22Rv1 (cell line): ENCODE data around the gene GPRIN2.

Source experiments
- CTCF ChIP-seq: fragments of 450-650 bp; IDR thresholded peaks from 2 replicates; pipeline ENCODE4 v1.5.1; 2017; ENCODE audit warnings: mild to moderate bottlenecking
- ZFX ChIP-seq: fragments of 450-650 bp; IDR thresholded peaks from 2 replicates; pipeline ENCODE4 v1.6.1; 2017; ENCODE audit warnings: antibody characterized with exemption, borderline replicate concordance

- TF ChIP-seq CTCF (no peak), ZFX (no peak)
These were observed 27.5 kb downstream of the GPRIN2 start for GRCh38 chr10:46528675-46529615.
